Karpas-422 (cell line): ENCODE measurements around the gene TOB1. TPM values are rescaled to one million over a fixed set of nuclear protein-coding genes. Genes with fewer than 3 reads are reported as not detected.

Experiments
- DNase-seq: peaks from one replicate; pipeline ENCODE4 v3.0.0-alpha.2; 2015
- H2AFZ ChIP-seq: fragments of 200-600 bp; sonication (generic); 2 replicates; pipeline ENCODE4 v1.6.1; 2014; ENCODE audit warnings: antibody characterized with exemption, low read length, mixed read lengths
- H3K27ac ChIP-seq: fragments of 200-600 bp; sonication (generic); 2 replicates; pipeline ENCODE4 v1.5.1; 2014; ENCODE audit warnings: mild to moderate bottlenecking, low read length, moderate library complexity
- H3K27me3 ChIP-seq: fragments of 200-600 bp; sonication (generic); 2 replicates; pipeline ENCODE4 v1.6.1; 2014; ENCODE audit warnings: low read length, mixed read lengths
- H3K36me3 ChIP-seq: fragments of 200-600 bp; sonication (generic); 2 replicates; pipeline ENCODE4 v1.6.1; 2014; ENCODE audit warnings: low read length, mixed read lengths; ENCODE audit not compliant: insufficient read depth
- H3K4me1 ChIP-seq: fragments of 200-600 bp; sonication (generic); 2 replicates; pipeline ENCODE4 v1.6.1; 2014; ENCODE audit warnings: mild to moderate bottlenecking, low read length, mixed read lengths
- H3K4me2 ChIP-seq: fragments of 200-600 bp; sonication (generic); 2 replicates; pipeline ENCODE4 v1.6.1; 2014; ENCODE audit warnings: low read length, low read depth, mild to moderate bottlenecking; ENCODE audit not compliant: poor library complexity, severe bottlenecking
- H3K4me3 ChIP-seq: fragments of 200-600 bp; sonication (generic); 2 replicates; pipeline ENCODE4 v1.5.1; 2014; ENCODE audit warnings: mild to moderate bottlenecking, antibody characterized with exemption, low read length, mixed read lengths
- H3K79me2 ChIP-seq: fragments of 200-600 bp; sonication (generic); 2 replicates; pipeline ENCODE4 v1.6.1; 2014; ENCODE audit warnings: mild to moderate bottlenecking, low read length, mixed read lengths
- H3K9ac ChIP-seq: fragments of 200-600 bp; sonication (generic); 2 replicates; pipeline ENCODE4 v1.6.0; 2014; ENCODE audit warnings: low read length
- H3K9me2 ChIP-seq: fragments of 200-600 bp; sonication (generic), shearing (Covaris generic); replicated peaks from 2 replicates; pipeline ENCODE4 v1.6.0; 2014; ENCODE audit warnings: mild to moderate bottlenecking, low read length, moderate library complexity; ENCODE audit not compliant: insufficient read depth
- H3K9me3 ChIP-seq: fragments of 300-700, 200-600 bp; sonication (generic); 2 replicates; pipeline ENCODE4 v1.6.1; 2014; ENCODE audit warnings: low read length, mixed read lengths
- H4K20me1 ChIP-seq: fragments of 200-600 bp; sonication (generic); 2 replicates; pipeline ENCODE4 v1.6.1; 2014; ENCODE audit warnings: mild to moderate bottlenecking, antibody characterized with exemption, low read length, low read depth; ENCODE audit not compliant: insufficient read depth
- total RNA-seq: library from RNA; depleted of rRNA; stranded (reverse); fragments of >200 nt; shearing (Covaris generic); gene quantifications from 2 replicates; pipeline ENCODE4 v1.2.3, GENCODE V29; 2014; ENCODE audit warnings: low replicate concordance

The TOB1 gene
- total RNA-seq, 1 experiment from 2014 or later, result 25.9 TPM

GRCh38 chr17:50850640-50851039, 15.5 kb downstream of the TOB1 start:
- no peak for DNase-seq
- Histone ChIP-seq H3K79me2 (no peaks in the 10 kb centered on the region), H3K9me2 (no peaks in the 10 kb centered on the region), H3K4me1 (peaks cover 12% of the 10 kb centered on the region), H3K27ac (no peak overlapping the region), H4K20me1 (no peaks in the 10 kb centered on the region), H3K36me3 (no peaks in the 10 kb centered on the region), H3K9ac (no peak overlapping the region), H3K4me3 (no peak overlapping the region), H3K27me3 (no peaks in the 10 kb centered on the region), H3K4me2 (no peak overlapping the region), H2AFZ (no peak overlapping the region), H3K9me3 (no peaks in the 10 kb centered on the region)

GRCh38 chr17:50848711-50849110, 17.4 kb downstream of the TOB1 start:
- Histone ChIP-seq H3K9me2 (no peaks in the 10 kb centered on the region), H3K79me2 (no peaks in the 10 kb centered on the region), H4K20me1 (no peaks in the 10 kb centered on the region), H2AFZ (no peak overlapping the region), H3K27ac (no peak overlapping the region), H3K4me2 (no peak overlapping the region), H3K36me3 (no peaks in the 10 kb centered on the region), H3K9ac (no peak overlapping the region), H3K27me3 (no peaks in the 10 kb centered on the region), H3K9me3 (no peaks in the 10 kb centered on the region), H3K4me1 (peaks cover 12% of the 10 kb centered on the region), H3K4me3 (no peak overlapping the region)
- no peak for DNase-seq

- no peaks in the 10 kb centered on the region for H3K9me3 ChIP-seq
- no peak overlapping the region for H3K27ac ChIP-seq
- H3K36me3 ChIP-seq, result no peaks in the 10 kb centered on the region
Observed at GRCh38 chr17:50848039-50848438, 18.1 kb downstream of the TOB1 start.

GRCh38 chr17:50847566-50847965, 18.6 kb downstream of the TOB1 start:
- peaks cover 11% of the 10 kb centered on the region for H3K4me1 ChIP-seq
- no peaks in the 10 kb centered on the region for H3K27me3 ChIP-seq
- H3K9ac ChIP-seq, result no peak overlapping the region
- no peak overlapping the region for H3K27ac ChIP-seq
- H3K9me3 ChIP-seq, result no peaks in the 10 kb centered on the region
- H2AFZ ChIP-seq, result no peak overlapping the region
- no peaks in the 10 kb centered on the region for H4K20me1 ChIP-seq
- no peak for DNase-seq
- H3K4me3 ChIP-seq, result no peak overlapping the region
- H3K4me2 ChIP-seq, result no peak overlapping the region
- no peaks in the 10 kb centered on the region for H3K79me2 ChIP-seq
- H3K36me3 ChIP-seq, result no peaks in the 10 kb centered on the region
- H3K9me2 ChIP-seq, result no peaks in the 10 kb centered on the region

More at GRCh38 chr17:50848039-50848438, 18.1 kb downstream of the TOB1 start:
- DNase-seq, result no peak
- H2AFZ ChIP-seq, result no peak overlapping the region
- H3K9me2 ChIP-seq, result no peaks in the 10 kb centered on the region
- no peaks in the 10 kb centered on the region for H3K27me3 ChIP-seq
- peaks cover 12% of the 10 kb centered on the region for H3K4me1 ChIP-seq
- no peak overlapping the region for H3K4me2 ChIP-seq
- H4K20me1 ChIP-seq, result no peaks in the 10 kb centered on the region
- no peak overlapping the region for H3K9ac ChIP-seq
- H3K79me2 ChIP-seq, result no peaks in the 10 kb centered on the region
- H3K4me3 ChIP-seq, result no peak overlapping the region

GRCh38 chr17:50845240-50846147, 20.7 kb downstream of the TOB1 start:
- H3K9me2 ChIP-seq, result no peaks in the 10 kb centered on the region
- H3K79me2 ChIP-seq, result no peaks in the 10 kb centered on the region
- H3K36me3 ChIP-seq, result no peaks in the 10 kb centered on the region
- no peak overlapping the region for H3K9ac ChIP-seq
- H3K9me3 ChIP-seq, result no peaks in the 10 kb centered on the region
- H3K4me1 ChIP-seq, result no peaks in the 10 kb centered on the region
- no peaks in the 10 kb centered on the region for H4K20me1 ChIP-seq
- no peak for DNase-seq
- H2AFZ ChIP-seq, result no peak overlapping the region
- H3K27me3 ChIP-seq, result no peaks in the 10 kb centered on the region
- H3K27ac ChIP-seq, result no peak overlapping the region
- no peak overlapping the region for H3K4me3 ChIP-seq
- H3K4me2 ChIP-seq, result no peak overlapping the region

- Histone ChIP-seq H3K4me1 (no peaks in the 10 kb centered on the region), H3K9ac (no peak overlapping the region), H4K20me1 (no peaks in the 10 kb centered on the region), H3K4me3 (no peak overlapping the region), H3K9me3 (no peaks in the 10 kb centered on the region), H3K36me3 (no peaks in the 10 kb centered on the region), H3K79me2 (no peaks in the 10 kb centered on the region), H2AFZ (no peak overlapping the region), H3K4me2 (no peak overlapping the region), H3K9me2 (no peaks in the 10 kb centered on the region), H3K27me3 (no peaks in the 10 kb centered on the region), H3K27ac (no peak overlapping the region)
- no peak for DNase-seq
Observed at GRCh38 chr17:50844117-50844700, 21.9 kb downstream of the TOB1 start.

- no peaks in the 10 kb centered on the region for H3K27me3 ChIP-seq
- no peak overlapping the region for H3K4me2 ChIP-seq
- no peaks in the 10 kb centered on the region for H3K4me1 ChIP-seq
- no peak overlapping the region for H3K9ac ChIP-seq
- H4K20me1 ChIP-seq, result no peaks in the 10 kb centered on the region
- no peaks in the 10 kb centered on the region for H3K9me2 ChIP-seq
- no peak overlapping the region for H2AFZ ChIP-seq
- no peak overlapping the region for H3K4me3 ChIP-seq
- H3K9me3 ChIP-seq, result no peaks in the 10 kb centered on the region
- no peak overlapping the region for H3K27ac ChIP-seq
- DNase-seq, result no peak
- H3K36me3 ChIP-seq, result no peaks in the 10 kb centered on the region
- no peaks in the 10 kb centered on the region for H3K79me2 ChIP-seq
Observed at GRCh38 chr17:50843150-50843905, 22.8 kb downstream of the TOB1 start.

GRCh38 chr17:50842506-50843149, 23.5 kb downstream of the TOB1 start:
- H3K79me2 ChIP-seq, result no peaks in the 10 kb centered on the region

More at GRCh38 chr17:50842506-50843149, 23.5 kb downstream of the TOB1 start:
- H3K4me1 ChIP-seq, result no peaks in the 10 kb centered on the region
- no peaks in the 10 kb centered on the region for H3K9me3 ChIP-seq
- H2AFZ ChIP-seq, result no peak overlapping the region
- no peaks in the 10 kb centered on the region for H3K27me3 ChIP-seq
- H3K27ac ChIP-seq, result no peak overlapping the region
- no peak overlapping the region for H3K9ac ChIP-seq
- H3K9me2 ChIP-seq, result no peaks in the 10 kb centered on the region
- no peaks in the 10 kb centered on the region for H4K20me1 ChIP-seq
- no peak overlapping the region for H3K4me2 ChIP-seq
- no peak for DNase-seq
- H3K36me3 ChIP-seq, result no peaks in the 10 kb centered on the region
- H3K4me3 ChIP-seq, result no peak overlapping the region
